NK-92 (cell line): ENCODE measurements around the gene GTF3A.
"Not testable (repeated sequence)": the region's sequence is repeated elsewhere in the genome, so short reads cannot be mapped to it uniquely, and the experiment has no call there.

Experiments
- DNase-seq: peaks from one replicate; lab custom pipeline; 2025; ENCODE audit not compliant: unreplicated experiment; lab: John Stamatoyannopoulos, UW

The GTF3A gene

DNA sequence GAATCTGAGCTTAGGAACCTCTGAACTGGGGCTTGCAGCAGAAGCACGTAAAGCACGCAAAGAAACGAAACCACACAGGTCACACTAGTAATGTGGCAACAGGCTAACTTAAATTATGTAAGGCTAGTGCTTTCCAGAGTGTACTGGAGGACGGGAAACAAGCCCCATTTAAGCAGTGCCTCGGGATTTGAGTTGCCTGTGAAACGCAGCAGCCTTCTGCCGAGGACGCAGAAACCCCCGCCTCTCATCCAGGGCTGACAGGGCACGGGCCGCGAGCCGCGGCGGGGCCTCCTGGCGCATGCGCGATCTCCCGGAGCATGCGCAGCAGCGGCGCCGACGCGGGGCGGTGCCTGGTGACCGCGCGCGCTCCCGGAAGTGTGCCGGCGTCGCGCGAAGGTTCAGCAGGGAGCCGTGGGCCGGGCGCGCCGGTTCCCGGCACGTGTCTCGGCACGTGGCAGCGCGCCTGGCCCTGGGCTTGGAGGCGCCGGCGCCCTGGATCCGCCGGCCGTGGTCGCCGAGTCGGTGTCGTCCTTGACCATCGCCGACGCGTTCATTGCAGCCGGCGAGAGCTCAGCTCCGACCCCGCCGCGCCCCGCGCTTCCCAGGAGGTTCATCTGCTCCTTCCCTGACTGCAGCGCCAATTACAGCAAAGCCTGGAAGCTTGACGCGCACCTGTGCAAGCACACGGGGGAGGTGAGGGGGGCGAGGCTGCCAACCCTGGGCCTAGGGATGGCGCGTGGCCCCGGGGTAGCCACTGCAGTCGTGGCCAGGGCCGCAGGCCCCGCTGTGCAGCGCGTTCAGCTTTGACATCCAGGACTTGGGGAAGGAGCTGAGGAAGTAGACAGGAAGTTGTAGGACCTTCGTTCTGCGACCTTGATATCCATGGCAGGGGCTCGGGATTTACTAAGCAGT lies at the start of gene GTF3A:
Gene GTF3A, plus strand, starts transcription at position 374 of the 912 bp plus-strand sequence.
- no peak for DNase-seq

DNA sequence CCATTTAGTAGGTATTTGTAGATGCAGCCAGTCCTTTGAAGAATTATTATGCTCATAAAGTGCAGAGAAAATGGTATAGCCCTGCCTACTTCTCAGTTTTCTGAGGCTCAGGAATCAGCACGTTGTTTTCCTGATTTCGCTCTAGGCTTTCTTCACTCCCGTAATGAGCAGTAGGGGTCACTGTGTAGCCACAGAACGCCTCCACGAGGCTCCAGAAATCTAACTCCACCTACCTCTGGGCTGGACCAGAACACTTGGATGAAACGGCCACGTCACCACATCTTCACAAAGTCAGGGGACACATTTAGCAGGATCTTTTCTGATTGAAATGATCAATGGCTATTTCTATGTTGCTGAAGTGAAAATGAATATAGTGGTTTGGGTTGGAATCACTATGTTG lies 49.8 kb upstream of the GTF3A start:
- no peak for DNase-seq

DNA sequence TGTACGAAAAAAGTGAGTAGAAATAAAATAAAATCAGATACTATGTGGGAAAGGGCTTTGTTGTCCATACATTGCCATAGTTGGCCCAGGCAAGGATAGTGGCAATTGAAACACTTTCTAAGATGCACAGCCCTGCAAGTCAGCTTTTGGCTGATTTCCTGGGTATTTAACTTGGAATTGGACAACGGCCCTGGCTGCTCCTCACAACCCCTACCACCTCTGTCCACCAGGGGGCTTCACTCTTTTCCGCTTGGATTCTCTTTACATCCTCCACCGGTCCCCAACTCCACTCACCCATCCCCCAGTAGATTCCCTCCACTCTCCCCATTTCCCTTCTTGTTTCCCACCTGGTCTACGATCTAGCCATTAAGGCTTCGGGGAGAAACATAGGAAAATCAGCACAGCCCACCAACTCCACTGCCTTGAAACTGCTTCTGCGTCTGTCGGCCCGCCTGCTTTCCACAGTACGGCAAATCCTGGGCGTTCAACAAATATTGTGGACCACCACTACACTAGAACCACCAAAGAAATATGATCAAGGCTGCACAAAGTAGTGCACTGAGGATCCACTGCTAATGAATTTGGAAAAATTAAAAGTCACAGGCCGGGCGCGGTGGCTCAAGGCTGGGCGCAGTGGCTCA lies 48.6 kb upstream of the GTF3A start:
- DNase-seq: no peak

DNA sequence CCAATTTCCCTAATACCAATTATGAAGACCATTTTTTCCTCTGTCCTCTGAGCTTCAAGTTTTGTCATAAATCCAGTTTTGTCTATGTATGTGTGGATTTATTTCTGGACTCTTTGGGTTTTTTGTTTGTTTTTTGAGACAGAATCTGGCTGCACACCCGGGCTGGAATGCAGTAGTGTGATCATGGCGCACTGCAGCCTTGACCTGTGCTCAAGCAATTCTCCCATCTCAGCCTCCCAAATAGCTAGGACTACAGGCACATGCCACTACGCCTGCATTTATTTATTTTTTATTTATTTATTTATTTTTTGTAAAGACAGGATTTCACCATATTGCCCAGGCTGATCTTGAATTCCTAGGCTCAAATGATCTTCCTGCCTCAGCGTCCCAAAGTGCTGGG lies 45.3 kb upstream of the GTF3A start:
- no peak for DNase-seq

DNA sequence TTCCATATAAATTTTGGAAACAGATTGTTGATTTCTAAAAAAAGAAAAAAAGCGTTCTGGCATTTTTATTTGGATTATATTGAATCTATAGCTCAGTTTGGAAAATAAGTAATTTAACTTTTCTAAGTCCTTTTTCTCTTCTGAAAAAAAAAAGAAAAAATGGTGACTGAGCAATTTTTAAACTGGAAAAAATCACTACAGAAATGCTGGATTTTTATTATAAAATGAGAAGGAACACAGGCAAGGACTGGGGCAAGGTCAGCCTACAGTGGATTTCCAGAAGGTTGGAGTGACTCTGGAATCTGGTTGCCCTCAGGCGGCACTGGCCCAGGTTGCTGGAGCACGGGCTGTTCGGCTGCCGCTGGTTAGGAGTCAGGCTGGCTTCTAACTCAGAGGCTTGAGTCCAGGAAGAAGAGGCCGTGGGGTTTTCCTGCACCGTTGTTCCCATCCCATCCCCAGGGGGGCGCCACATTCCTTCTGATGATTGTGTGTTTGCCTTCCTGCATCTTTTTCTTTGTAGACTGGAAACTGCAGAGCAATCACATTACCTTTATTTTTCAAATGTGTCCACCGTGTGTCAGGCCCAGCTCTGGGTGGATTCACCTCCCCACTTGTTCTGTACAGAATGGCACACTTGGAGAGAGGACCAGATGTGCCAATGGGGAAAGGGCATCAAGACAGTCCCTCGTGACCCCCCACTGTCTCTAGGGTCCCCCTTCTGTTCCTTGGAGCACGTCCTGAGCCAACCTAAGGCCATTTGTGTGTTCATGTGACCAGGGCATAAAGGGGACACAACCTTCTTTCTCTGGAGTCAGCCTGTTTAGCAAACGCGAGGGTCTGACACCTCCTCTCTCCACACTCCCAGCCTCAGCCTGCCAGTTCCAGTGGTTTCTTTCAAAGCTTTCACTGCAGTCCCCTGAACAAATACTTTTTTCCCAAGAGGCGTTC lies 44.5 kb upstream of the GTF3A start:
- no peak for DNase-seq

DNA sequence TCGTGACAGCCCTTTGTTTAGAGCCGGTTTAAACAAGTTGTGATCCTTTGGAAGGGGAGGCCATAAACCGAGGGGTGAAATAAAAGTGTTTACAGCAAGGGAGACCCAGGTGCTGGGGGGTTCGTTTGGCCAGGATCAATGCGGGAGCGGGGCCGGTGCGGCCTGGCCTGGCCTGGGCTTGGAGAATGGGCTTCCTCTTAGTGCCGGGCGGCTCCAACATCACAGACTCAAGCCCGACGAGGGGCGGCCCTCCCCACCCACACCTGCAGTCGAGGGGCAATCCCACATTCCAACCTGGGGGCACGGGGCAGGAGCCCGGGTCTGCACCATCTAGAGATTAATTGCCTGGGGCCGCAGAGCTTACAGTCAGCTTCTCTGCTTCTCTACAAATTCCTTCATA lies 42.8 kb upstream of the GTF3A start:
- no peak for DNase-seq

DNA sequence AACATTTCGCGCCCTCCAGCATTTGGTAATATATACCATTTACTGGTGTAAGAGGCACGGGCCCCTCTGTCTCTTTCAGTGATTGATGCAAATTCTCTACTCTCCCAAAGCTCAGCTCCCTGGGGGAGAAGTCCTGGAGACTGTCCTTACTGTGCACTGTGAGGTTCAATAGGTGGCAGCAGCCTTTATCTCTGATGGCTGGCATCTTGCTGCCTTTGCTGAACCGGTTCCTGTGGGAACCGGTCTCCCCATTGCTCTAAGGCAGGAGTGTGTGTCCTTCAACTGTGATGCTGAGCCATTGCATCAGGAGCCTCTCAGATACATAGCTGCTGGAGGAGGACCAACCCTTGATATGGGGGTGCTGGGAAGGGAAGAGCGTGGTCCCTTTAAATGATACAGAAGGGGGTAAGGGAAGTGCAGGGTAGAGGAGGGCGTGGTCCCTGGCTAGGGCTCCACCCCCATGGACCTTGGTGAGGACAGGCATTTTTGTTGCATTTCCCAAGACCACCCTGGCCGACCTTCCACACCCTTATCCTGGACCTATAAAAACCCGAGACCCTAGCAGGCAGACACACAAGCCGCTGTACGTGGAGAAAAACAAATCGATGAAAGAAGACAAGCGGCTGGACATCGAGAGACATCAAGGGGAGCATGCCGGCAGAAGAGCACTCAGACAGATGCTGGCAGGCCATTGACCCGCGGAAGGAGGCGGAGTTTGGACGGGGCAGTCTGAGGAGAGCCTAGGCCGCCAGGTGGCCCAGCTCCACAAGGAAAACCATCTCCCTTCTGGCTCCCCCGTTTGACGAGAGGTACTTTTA lies 41.1 kb upstream of the GTF3A start:
- DNase-seq: no peak

DNA sequence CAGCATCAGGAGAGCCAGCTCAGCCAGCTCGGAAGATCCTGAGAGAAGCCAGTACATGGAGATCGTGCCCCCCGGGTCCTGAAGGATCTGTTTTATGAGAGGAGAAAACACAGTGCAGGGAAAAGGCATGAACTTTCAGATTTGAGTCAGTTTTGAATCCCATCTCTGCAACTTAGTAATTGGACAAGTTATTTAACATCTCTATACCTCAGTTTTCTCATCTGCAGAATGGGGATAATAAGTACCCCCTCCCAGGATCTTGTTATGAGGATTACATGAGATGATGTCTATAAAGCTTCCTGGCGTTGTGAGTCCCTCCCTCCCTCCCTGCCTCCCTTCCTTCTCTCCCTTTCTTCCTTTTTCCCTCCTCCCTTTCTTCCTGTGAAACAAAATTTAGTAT lies 40.1 kb upstream of the GTF3A start:
- no peak for DNase-seq

DNA sequence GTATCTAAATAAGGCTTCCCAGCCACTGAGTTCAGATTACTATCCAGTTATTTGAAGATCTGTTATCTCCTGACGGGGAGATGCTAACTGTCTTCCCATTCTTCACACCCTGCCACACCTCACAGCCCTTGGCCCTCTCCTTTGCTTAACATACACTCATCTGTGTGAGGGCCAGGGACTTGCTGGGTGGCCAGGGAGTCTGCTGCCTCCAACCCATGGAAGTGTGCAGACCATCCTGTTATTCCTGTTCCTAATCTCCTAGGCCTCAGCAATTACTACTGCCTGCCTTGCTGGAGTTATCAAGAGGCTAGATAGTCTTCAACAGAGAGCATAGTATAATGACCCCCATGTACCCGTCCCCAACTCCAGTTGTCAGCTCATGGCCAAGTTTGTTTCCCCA lies 36.2 kb upstream of the GTF3A start:
- DNase-seq: no peak

DNA sequence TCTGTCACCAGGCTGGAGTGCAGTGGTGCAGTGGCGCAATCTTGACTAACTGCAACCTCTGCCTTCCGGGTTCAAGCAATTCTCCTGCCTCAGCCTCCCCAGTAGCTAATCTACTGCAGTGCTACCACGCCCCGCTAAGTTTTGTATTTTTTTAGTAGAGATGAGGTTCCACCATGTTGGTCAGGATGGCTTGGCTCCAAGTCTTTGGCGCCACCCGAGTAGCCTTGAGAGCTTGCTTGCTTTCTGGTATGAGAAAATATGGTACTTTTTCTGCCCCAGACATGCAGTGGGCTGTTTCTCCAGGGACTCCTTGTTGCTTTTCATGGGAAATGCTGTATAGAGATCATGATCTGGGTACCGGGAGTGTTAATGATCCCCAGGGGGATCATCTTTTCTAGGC lies 34.5 kb upstream of the GTF3A start:
- DNase-seq: no peak

DNA sequence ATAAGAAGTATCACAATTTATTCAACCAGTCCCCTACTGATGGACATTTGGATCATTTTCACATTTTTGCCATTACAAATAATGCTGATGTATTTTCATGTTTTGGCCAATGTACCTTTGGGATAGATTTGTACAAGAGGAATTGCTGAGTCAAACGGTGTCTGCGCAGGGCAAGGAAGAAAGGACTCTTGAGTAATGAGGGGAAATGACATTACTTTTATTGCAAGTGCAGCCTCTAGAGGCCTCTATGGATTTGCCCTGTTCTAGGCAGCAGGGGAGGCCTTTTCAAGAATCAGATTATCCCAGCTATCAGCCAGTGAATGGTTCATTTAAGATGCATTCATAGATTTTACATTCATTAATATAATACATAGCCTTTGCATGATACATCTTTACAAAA lies 32.9 kb upstream of the GTF3A start:
- no peak for DNase-seq

DNA sequence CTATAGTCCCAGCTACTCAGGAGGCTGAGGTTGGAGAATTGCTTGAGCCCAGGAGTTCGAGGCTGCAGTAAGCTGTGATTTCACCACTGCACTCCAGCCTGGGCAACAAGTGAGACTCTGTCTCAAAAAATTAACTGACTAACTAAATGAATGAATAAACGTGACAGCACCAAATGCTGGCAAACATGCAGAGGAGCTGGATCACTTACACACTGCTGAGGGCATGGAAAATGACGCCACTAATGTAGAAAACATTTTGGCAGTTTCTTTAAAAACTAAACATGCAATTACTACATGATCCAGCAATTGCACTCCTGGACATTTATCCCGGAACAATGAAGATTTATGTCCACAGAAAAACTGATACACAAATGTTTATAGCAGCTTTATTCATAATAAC lies 31.3 kb upstream of the GTF3A start:
- no peak for DNase-seq

DNA sequence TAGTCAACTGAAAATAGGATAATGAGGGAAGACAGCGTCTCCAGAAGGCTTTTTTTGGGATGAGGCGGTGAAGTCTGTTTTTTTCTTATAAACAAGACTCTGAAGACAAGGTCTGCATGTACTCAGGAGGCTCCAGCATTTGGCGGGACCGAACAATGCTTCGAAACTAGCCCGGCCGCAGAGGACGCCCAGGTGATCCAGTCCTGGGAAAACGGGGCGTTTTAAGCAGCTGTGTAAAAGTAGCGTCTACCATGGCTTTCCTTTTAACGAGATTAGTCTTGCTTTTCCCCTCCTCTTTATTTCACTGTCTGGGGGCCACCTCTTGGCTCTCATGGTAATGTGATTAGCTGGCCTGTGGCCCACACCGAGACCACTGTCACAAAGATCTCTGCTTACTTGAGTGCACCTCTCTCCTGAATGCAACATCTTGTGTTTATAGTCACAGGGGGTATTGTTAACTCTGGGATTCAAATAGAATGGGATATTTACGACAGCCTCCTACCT lies 29.4 kb upstream of the GTF3A start:
- no peak for DNase-seq

DNA sequence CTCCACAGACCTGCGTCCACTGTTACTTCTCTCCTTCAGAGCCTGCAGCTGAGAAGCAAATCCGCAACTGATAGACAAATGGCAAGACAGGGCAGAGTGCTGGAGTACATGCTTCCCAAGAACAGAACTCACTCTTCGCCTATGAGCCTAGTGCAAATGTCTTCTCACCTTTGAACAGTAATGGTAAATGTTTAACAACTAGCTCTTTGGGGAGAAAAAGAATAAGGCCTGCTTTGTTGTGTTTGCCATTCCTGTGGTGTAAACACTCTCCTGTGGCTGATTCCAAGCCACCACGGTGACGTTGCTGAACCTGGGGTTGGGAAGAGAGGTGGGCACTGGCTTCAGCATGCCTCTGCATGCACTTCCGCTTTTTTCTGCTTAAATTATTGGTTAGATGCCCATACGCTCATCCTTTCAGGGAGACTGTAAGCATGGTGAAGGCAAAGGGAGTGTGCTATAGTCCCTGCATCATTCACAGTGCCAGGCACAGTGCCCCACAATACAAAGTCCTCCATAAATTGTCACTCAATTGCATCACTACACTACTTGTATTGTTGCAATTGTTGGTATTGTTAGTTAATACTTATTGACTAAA lies 28.1 kb upstream of the GTF3A start:
- no peak for DNase-seq

DNA sequence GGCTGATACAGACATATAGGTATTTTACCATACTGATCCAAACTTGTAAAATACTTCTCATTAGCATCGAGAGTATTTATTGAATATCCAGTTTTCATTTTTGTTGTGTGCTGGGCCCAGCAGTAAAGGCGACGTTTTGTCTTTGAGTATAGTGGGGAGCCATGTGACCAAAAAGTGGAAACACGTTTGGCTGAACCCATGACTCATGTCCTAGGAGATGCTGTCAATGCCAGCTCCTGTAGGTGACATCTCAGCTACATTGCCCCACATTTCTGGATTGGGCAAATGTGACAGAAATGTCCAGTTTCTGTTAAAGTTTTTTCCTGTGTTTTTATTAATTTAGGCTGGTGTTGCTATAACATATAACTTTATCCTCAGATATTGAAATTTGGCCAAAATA lies 26.1 kb upstream of the GTF3A start:
- DNase-seq: no peak

DNA sequence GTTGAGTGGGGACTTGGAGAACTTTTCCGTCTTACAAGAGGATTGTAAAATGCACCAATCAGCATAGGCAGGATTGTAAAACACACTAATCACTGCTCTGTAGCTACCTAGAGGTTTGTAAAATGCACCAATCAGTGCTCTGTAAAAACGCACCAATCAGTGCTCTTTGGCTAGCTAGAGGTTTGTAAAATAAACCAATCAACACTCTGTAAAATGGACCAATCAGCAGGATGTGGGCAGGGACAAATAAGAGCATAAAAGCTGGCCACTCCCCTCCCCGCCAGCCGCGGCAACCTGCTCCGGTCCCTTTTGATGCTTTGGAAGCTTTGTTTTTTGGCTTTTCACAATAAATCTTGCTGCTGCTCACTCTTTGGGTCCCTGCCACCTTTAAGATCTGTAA lies 24.0 kb upstream of the GTF3A start:
- not testable (repeated sequence) for DNase-seq

DNA sequence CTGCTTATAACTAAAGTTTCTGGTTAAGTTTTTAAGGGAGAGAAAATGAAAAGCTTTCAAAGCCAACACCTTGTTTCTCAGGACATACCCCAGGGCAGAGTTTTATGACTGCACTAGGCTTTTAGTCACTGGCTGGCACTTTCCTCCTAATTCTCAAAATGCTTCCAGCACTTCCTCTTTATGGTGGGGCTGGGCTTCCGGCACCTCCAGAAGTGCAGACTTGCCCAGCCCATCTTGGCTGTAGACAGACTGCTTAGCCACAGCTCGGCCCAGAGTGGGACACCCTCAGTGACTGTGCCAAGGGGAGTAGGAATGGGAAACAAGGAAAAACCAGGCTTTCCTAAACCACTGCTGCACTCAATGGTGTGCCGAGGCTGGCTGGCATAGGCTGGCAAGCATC lies 23.2 kb upstream of the GTF3A start:
- DNase-seq: no peak

DNA sequence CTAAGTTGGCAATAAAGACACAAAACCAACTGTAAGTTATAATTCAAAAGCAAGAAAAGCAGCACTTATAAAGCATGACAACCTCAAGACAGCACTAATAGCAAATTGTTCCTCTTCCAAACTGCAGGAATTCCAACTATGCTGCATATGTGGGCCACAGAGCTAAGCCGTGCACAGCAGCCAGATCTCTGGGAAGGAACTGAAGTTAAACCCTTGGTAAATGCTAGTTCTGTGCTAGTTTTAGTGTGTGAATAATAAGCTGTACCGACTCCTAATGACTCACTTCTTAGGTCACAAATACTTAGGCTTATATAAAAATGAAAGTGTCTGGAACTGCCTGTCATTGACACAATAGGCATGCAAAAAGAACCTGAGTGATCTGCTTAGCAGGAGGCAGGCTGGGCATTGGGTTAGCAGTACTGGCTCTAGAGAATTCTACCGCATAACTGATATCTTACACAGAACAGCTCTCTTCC lies 21.2 kb upstream of the GTF3A start:
- no peak for DNase-seq

DNA sequence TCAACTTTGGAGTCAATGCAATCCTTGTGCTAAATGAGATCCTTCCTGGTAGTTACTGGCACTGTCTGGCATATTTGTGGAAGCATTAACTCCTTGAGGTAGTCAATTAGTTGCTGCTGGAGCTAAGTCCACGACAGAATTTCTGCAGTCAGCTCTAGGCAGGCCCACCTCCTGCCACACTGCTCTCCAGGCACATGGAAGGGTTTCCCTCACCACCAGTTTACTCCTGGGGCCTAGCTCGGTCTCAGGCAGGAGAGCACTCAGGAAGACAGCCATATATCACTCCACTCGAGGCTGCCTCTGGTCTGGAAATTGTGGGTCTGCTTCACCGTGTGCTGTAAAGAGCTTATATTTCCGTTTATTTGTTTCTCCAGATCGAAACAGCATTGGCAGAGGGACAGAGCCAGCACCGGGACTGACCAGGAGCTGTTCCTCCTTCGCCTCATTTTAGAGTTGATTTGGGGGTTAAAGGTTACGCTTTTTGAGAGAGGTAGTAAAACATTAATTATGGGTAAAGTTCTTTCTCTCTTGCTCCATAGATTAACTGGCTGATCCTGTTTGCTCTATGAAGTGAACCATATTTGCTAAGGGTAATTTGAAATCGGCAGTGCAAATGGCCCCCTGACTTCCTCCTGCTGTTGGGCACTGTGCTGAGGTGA lies 20.6 kb upstream of the GTF3A start:
- DNase-seq: no peak
